Gastrocnemius medialis (tissue), 4 donors: ENCODE measurements around the gene OTUD7B.

Experiments used
- CTCF ChIP-seq, 5 experiments: fragments of 450-650 bp in 3 of 5; fragments of 200-600 bp in 2 of 5; sonication (generic) in 2 of 5; IDR thresholded peaks in 4 of 5; conservative IDR thresholded peaks in 1 of 5; 1 replicate in 4 of 5; 2 replicates in 1 of 5; pipeline ENCODE4 v1.5.1; 2016 to 2019; ENCODE audit warnings: antibody characterized with exemption in 5 of 5, mild to moderate bottlenecking in 3 of 5, moderate library complexity in 3 of 5
- POLR2A ChIP-seq, 2 donors: fragments of 450-650 bp; IDR thresholded peaks; one replicate each; pipeline ENCODE4 v1.6.1; 2017; ENCODE audit warnings: antibody characterized with exemption in 2 of 2, mild to moderate bottlenecking in 2 of 2, moderate library complexity in 2 of 2

- TF ChIP-seq CTCF (IDR thresholded peaks at IDR 0.05 in 4 of 5, conservative IDR thresholded peaks at IDR 0.05 in 1 of 5) (no peak), POLR2A (IDR thresholded peaks at IDR 0.05) (no peak)
Measured at GRCh38 chr1:150020711-150021110, 10.2 kb upstream of the OTUD7B start.
